AG09309 (cell line): ENCODE measurements around the gene PCED1B.

ENCODE experiments used
- DNase-seq: peaks from one replicate; pipeline ENCODE4 v3.0.0-alpha.2; 2010; ENCODE audit warnings: low read depth
- H3K4me3 ChIP-seq: 2 replicates; pipeline ENCODE4 v1.5.1; 2011; ENCODE audit warnings: mild to moderate bottlenecking, low read depth, low read length, moderate library complexity; ENCODE audit not compliant: control insufficient read depth
- TF ChIP-seq, protein P1 (sequence below): IDR thresholded peaks from 2 replicates; pipeline ENCODE4 v1.5.1; 2011; ENCODE audit warnings: mild to moderate bottlenecking, low read depth, low read length, inconsistent platforms; ENCODE audit not compliant: insufficient read depth, control insufficient read depth; ENCODE audit errors: missing control alignments

Gene PCED1B

GRCh38 chr12:47067176-47067575, 12.2 kb upstream of the PCED1B start:
- H3K4me3 ChIP-seq = no peak overlapping the region
- no peak for DNase-seq
- TF ChIP-seq, protein P1, sequence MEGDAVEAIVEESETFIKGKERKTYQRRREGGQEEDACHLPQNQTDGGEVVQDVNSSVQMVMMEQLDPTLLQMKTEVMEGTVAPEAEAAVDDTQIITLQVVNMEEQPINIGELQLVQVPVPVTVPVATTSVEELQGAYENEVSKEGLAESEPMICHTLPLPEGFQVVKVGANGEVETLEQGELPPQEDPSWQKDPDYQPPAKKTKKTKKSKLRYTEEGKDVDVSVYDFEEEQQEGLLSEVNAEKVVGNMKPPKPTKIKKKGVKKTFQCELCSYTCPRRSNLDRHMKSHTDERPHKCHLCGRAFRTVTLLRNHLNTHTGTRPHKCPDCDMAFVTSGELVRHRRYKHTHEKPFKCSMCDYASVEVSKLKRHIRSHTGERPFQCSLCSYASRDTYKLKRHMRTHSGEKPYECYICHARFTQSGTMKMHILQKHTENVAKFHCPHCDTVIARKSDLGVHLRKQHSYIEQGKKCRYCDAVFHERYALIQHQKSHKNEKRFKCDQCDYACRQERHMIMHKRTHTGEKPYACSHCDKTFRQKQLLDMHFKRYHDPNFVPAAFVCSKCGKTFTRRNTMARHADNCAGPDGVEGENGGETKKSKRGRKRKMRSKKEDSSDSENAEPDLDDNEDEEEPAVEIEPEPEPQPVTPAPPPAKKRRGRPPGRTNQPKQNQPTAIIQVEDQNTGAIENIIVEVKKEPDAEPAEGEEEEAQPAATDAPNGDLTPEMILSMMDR = no peak

DNA sequence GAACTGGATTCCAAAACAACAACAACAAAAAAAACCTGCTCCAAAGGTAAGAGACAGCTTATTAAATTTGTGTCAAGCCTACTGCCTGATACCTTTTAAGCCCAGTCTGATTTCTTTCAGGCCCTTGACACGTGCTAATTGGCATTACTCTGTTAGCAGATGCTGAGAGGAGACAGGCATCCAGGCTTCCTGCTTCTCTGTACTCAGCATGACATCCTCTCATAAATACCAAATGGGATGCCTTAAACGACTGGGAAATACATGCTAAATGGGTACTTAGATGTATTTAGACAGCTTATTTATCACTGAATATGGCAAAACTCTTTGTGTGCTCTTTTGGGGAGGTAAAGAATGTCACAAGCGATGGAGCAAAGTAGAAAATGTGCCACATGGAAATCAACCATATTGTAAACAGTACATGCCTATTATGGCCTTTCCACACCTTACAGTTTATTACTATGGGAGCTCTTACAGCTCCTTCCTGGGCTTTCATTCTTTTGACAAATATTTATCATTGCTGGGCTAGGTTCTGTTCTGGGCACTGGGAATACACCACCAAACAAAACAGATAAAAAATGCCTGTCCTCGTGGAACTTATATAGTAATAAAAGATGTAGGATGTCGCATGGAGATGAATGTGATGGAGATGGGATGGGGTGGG, 11.5 kb upstream of the PCED1B start:
- H3K4me3 ChIP-seq = no peak overlapping the region
- no peak for DNase-seq
- TF ChIP-seq, protein P1 = no peak

DNA sequence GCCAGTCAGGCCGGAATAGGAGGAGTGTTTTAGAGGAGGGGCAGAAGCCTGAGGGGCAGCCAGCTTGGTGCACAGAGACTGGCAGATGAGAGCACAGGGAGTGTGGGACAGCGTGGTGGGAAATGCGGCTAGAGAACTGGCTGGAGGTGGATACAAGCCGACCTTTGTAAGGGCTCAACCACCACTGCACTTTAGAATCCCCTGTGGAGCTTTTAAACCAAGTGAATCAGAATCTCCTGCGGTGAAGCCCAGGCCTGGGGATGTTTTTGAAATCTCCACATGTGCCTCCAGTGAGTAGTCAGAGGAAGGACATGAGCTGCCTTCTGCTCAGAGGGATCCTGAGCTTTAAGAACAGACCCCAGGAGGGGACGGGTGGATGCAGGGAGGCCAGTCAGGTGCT, 10.9 kb upstream of the PCED1B start:
- DNase-seq = peak; percentile 79
- TF ChIP-seq, protein P1 = no peak
- H3K4me3 ChIP-seq = no peak overlapping the region

GRCh38 chr12:47070310-47070709, 9.1 kb upstream of the PCED1B start:
- TF ChIP-seq, protein P1 = no peak
- H3K4me3 ChIP-seq = no peak overlapping the region
- DNase-seq = no peak

DNA sequence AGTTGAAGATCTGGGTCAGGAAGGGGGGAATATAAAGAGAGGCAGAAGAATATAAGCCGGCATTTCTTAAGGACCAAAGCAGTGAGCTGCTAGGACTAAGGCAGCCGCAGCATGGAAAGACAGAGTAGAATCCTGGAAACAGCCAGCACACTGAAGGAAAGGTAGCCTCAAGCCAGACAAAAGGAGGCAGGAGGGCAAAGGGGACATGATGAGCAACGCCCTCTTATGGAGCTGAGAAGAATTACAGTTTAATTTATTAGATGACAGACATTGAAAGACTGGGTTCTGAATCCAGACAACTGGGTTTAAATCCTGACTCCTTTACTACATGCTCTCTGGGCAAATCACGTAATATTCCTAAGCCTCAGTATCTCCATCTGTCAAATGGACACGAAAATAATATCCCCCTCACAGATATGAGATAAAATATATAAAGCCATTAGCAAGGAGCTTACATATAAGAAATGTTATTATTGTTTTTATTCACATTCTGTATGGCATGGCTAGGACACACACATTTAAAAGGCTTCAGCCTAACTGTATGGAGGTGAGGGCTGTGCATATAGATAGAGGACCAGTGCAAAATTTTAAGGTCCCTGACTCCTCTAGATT, 8.1 kb upstream of the PCED1B start:
- TF ChIP-seq, protein P1 = peak; percentile 35
- DNase-seq = no peak
- H3K4me3 ChIP-seq = no peak overlapping the region

DNA sequence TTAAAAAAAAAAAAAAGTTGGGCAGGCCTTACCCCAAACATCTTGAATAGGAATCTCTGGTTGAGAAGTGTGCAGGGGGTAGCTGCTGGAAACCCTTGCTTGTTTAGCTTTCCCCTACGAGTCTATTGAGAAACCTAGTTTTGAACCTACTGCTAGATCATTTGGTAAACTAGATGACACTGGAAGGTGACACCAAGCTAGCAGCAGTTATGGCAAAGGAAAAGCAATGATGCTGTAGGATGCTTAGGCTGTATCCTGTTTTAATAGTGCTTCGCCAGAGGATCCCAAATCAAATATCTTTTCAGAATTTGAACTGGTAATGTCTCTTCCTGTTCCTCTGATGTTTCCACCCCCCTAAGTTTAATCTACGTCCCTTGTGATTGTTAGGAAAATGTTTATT, 5.5 kb upstream of the PCED1B start:
- TF ChIP-seq, protein P1 = no peak
- DNase-seq = no peak
- H3K4me3 ChIP-seq = no peak overlapping the region

GRCh38 chr12:47074757-47075156, 4.7 kb upstream of the PCED1B start:
- H3K4me3 ChIP-seq = no peak overlapping the region
- TF ChIP-seq, protein P1 = no peak
- no peak for DNase-seq
